AML-193 (cell line): ENCODE results near the gene SLC2A10.

Experiments
- DNase-seq, 2 experiments: peaks; one replicate each; lab custom pipeline; 2025; lab: John Stamatoyannopoulos, UW

The SLC2A10 gene

GRCh38 chr20:46735436-46735835 lies 26.0 kb downstream of the SLC2A10 start:
- no peak for DNase-seq

GRCh38 chr20:46739431-46740213 lies 30.2 kb downstream of the SLC2A10 start:
- no peak for DNase-seq

GRCh38 chr20:46740214-46740609 lies 30.8 kb downstream of the SLC2A10 start:
- DNase-seq: no peak

- DNase-seq: no peak
Measured at GRCh38 chr20:46741924-46742668, 32.6 kb downstream of the SLC2A10 start.

GRCh38 chr20:46742669-46743045 lies 33.2 kb downstream of the SLC2A10 start:
- DNase-seq: no peak

GRCh38 chr20:46743088-46743487 lies 33.6 kb downstream of the SLC2A10 start:
- DNase-seq: no peak

- no peak for DNase-seq
Measured at GRCh38 chr20:46746956-46747526, 37.6 kb downstream of the SLC2A10 start.

GRCh38 chr20:46749147-46749546 lies 39.7 kb downstream of the SLC2A10 start:
- no peak for DNase-seq

GRCh38 chr20:46751856-46752255 lies 42.4 kb downstream of the SLC2A10 start:
- no peak for DNase-seq

GRCh38 chr20:46752728-46753127 lies 43.3 kb downstream of the SLC2A10 start:
- DNase-seq: peak; percentile 45 to 46

- DNase-seq: no peak
Measured at GRCh38 chr20:46755483-46756413, 46.3 kb downstream of the SLC2A10 start.

- DNase-seq: no peak
Measured at GRCh38 chr20:46756419-46756818, 47.0 kb downstream of the SLC2A10 start.

GRCh38 chr20:46757135-46757534 lies 47.7 kb downstream of the SLC2A10 start:
- no peak for DNase-seq

- DNase-seq: peak; percentile 27 to 63
Measured at GRCh38 chr20:46757754-46758678, 48.6 kb downstream of the SLC2A10 start.

- no peak for DNase-seq
Measured at GRCh38 chr20:46758929-46759669, 49.6 kb downstream of the SLC2A10 start.

- DNase-seq: no peak
Measured at GRCh38 chr20:46761566-46761965, 52.1 kb downstream of the SLC2A10 start.

GRCh38 chr20:46764068-46764467 lies 54.6 kb downstream of the SLC2A10 start:
- DNase-seq: no peak

- no peak for DNase-seq
Measured at GRCh38 chr20:46765506-46766120, 56.2 kb downstream of the SLC2A10 start.

GRCh38 chr20:46767127-46767761 lies 57.8 kb downstream of the SLC2A10 start:
- peak; percentile 3 to 18 for DNase-seq
